ENCODE data around the gene DAD1.
A peak's percentile ranks its signal among the peaks of the same experiment; 100 is the strongest.

- TF ChIP-seq EZH2 (IDR thresholded peaks at IDR 0.05; ENCODE audit: low read length, unreplicated experiment) = no peak
- TF ChIP-seq CTCF (conservative IDR thresholded peaks at IDR 0.05; ENCODE audit: low read depth, low read length) = peak; percentile 99
Observed at GRCh38 chr14:22556990-22557623, 31.9 kb downstream of the DAD1 start.
